Measurements from ENCODE around the gene RBM8A.

Gene RBM8A

GRCh38 chr1:145961425-145962156, 34.3 kb upstream of the RBM8A start:
- peaks cover 2% of the 10 kb centered on the region for H3K27me3 ChIP-seq (ENCODE audit: control insufficient read depth, insufficient read depth, low read length)
- H3K4me3 ChIP-seq (ENCODE audit: low read length) = peak overlapping the region; percentile 82
- no peaks in the 10 kb centered on the region for H3K36me3 ChIP-seq (ENCODE audit: control insufficient read depth, insufficient read depth, low read length)
- peak overlapping the region; percentile 90 for H3K27ac ChIP-seq (ENCODE audit: low read depth, low read length)
- H3K4me1 ChIP-seq (ENCODE audit: control insufficient read depth, insufficient read depth, low read length) = peaks cover 20% of the 10 kb centered on the region
- peak overlapping the region; percentile 32 for H3K9ac ChIP-seq (ENCODE audit: low read length)

DNA sequence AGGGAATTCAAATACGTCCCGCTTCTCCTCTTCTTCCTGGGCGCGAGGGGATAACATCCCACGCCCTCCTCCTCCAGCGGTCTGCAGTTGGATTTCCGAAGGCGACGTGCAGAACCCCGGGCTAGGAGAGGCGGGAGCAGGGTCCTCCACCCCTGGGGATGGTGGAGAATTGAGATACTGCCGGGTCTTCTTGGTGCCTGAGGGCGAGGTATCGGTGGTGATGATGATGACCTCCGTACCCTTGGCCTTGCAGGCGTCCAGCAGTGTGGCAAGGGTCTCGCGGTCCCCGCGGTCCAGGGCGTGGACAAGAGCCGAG, 33.8 kb upstream of the RBM8A start:
- peaks cover 21% of the 10 kb centered on the region for H3K4me1 ChIP-seq (ENCODE audit: control insufficient read depth, insufficient read depth, low read length)
- H3K27ac ChIP-seq (ENCODE audit: low read depth, low read length) = peak overlapping the region; percentile 90
- peaks cover 2% of the 10 kb centered on the region for H3K27me3 ChIP-seq (ENCODE audit: control insufficient read depth, insufficient read depth, low read length)
- peak overlapping the region; percentile 82 for H3K4me3 ChIP-seq (ENCODE audit: low read length)
- no peaks in the 10 kb centered on the region for H3K36me3 ChIP-seq (ENCODE audit: control insufficient read depth, insufficient read depth, low read length)
- H3K9ac ChIP-seq (ENCODE audit: low read length) = peak overlapping the region; percentile 66

DNA sequence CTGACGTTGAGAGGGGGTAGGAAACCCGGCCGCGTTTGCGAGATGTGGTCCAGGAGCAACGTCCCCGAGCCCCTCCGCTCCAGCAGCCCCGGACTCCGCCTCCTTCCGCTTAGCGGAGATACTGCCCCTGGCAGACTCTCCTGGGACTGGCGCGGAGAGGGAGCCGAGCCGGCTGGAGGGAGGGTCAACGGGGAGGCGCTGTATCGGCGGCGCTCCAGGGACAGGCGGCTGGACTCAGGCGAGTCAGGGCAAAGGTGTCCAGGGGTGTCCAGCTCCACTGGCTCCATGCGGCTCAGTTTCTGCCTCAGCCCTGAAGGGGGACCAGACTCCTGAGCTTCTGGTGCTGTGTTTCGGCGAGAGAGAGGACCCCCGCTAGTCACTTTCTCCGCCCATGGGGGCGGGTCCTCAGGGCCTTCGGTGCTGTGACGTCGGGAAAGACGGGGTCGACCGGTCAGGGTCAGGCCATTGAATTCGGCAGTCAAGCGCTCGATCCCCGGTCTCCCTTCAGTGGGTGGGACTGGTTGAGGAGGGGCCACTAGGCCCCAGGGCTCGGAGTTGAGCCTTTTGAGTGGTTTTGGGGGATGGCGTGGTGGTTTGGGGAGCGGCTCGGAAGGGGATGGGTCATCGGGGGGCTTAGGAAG, 33.3 kb upstream of the RBM8A start:
- Histone ChIP-seq H3K27me3 (ENCODE audit: control insufficient read depth, insufficient read depth, low read length) (peaks cover 2% of the 10 kb centered on the region), H3K9ac (ENCODE audit: low read length) (peak overlapping the region; percentile 66), H3K4me3 (ENCODE audit: low read length) (peak overlapping the region; percentile 82), H3K4me1 (ENCODE audit: control insufficient read depth, insufficient read depth, low read length) (peaks cover 26% of the 10 kb centered on the region), H3K27ac (ENCODE audit: low read depth, low read length) (peak overlapping the region; percentile 90), H3K36me3 (ENCODE audit: control insufficient read depth, insufficient read depth, low read length) (no peaks in the 10 kb centered on the region)

DNA sequence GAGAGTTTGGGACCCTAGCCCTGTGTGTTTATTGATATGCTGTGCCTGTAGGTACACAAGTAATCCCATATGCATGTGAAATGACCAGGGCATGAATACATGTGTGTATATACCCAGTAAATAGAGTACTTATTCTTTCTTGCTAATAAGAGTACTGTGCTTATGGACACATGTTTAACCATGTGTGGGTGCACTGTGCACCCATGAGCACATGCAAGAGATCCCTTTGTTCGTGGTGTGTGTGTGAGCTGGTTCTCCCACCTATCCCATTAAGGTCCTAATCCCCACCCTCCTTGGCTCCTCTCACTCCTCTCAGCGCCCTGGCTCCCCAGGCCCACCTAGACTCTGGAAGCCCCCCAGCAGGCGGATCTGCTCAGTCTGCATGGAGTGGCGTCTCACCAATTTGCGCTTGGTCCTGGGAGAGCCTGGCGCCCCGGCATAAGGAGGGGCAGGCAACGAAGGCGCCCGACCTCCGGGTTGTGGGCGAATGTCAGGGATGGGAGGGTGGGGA, 32.7 kb upstream of the RBM8A start:
- Histone ChIP-seq H3K9ac (ENCODE audit: low read length) (no peak overlapping the region), H3K4me1 (ENCODE audit: control insufficient read depth, insufficient read depth, low read length) (peaks cover 31% of the 10 kb centered on the region), H3K36me3 (ENCODE audit: control insufficient read depth, insufficient read depth, low read length) (no peaks in the 10 kb centered on the region), H3K27ac (ENCODE audit: low read depth, low read length) (peak overlapping the region; percentile 90), H3K4me3 (ENCODE audit: low read length) (peak overlapping the region; percentile 82), H3K27me3 (ENCODE audit: control insufficient read depth, insufficient read depth, low read length) (peaks cover 2% of the 10 kb centered on the region)

DNA sequence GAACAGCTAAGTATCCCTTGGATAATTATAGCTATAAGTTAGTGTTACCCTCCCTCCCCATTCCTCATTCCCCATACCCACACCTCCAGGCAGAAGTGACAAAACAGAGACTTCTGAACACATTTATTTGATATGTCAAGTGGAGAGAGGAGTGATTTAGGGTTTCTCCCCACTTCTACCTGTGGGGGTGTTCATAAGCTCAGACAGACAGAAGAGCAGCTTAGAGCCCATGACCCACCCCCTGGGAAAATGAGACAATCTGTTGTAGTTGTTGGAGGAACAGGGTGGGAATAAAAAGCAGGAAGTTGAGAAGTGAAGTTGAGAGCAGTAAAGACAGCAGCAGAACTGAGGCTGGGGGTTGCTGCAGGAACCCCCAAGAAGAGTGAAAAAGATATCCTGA, 32.0 kb upstream of the RBM8A start:
- no peaks in the 10 kb centered on the region for H3K36me3 ChIP-seq (ENCODE audit: control insufficient read depth, insufficient read depth, low read length)
- H3K9ac ChIP-seq (ENCODE audit: low read length) = no peak overlapping the region
- peaks cover 2% of the 10 kb centered on the region for H3K27me3 ChIP-seq (ENCODE audit: control insufficient read depth, insufficient read depth, low read length)
- H3K4me3 ChIP-seq (ENCODE audit: low read length) = no peak overlapping the region
- H3K4me1 ChIP-seq (ENCODE audit: control insufficient read depth, insufficient read depth, low read length) = peaks cover 38% of the 10 kb centered on the region
- no peak overlapping the region for H3K27ac ChIP-seq (ENCODE audit: low read depth, low read length)

DNA sequence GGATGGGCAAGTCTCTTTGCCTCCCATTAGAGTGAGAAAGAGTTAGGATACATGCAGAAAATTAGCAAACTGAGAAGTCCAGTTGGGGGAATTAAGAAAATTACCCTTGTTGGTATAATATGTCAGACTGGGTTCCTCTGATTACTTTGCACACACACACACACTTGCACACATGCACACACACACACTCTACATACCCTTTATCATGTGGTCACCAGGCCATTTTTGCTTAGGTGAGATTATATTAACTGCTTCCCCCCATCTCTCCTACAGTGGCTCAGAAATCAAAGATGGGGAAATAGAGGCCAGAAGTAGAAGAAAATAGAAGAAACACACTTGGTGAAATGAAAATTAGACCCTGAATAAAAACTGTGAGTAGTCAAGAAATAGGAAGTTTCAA, 31.4 kb upstream of the RBM8A start:
- no peaks in the 10 kb centered on the region for H3K36me3 ChIP-seq (ENCODE audit: control insufficient read depth, insufficient read depth, low read length)
- H3K4me3 ChIP-seq (ENCODE audit: low read length) = no peak overlapping the region
- H3K27me3 ChIP-seq (ENCODE audit: control insufficient read depth, insufficient read depth, low read length) = peaks cover 2% of the 10 kb centered on the region
- no peak overlapping the region for H3K27ac ChIP-seq (ENCODE audit: low read depth, low read length)
- H3K9ac ChIP-seq (ENCODE audit: low read length) = no peak overlapping the region
- H3K4me1 ChIP-seq (ENCODE audit: control insufficient read depth, insufficient read depth, low read length) = peaks cover 37% of the 10 kb centered on the region

GRCh38 chr1:145957443-145958319, 30.4 kb upstream of the RBM8A start, which contains the start of gene LIX1L:
TSS of gene LIX1L (minus strand) at chr1:145958017. CDS start at chr1:145957927, 90 bp downstream.
- Histone ChIP-seq H3K36me3 (ENCODE audit: control insufficient read depth, insufficient read depth, low read length) (no peaks in the 10 kb centered on the region), H3K27me3 (ENCODE audit: control insufficient read depth, insufficient read depth, low read length) (peaks cover 2% of the 10 kb centered on the region), H3K4me3 (ENCODE audit: low read length) (peak within 1 kb of the TSS; percentile 81), H3K9ac (ENCODE audit: low read length) (peak within 1 kb of the TSS; percentile 57), H3K4me1 (ENCODE audit: control insufficient read depth, insufficient read depth, low read length) (peaks cover 26% of the 10 kb centered on the region), H3K27ac (ENCODE audit: low read depth, low read length) (peak within 1 kb of the TSS; percentile 98)

DNA sequence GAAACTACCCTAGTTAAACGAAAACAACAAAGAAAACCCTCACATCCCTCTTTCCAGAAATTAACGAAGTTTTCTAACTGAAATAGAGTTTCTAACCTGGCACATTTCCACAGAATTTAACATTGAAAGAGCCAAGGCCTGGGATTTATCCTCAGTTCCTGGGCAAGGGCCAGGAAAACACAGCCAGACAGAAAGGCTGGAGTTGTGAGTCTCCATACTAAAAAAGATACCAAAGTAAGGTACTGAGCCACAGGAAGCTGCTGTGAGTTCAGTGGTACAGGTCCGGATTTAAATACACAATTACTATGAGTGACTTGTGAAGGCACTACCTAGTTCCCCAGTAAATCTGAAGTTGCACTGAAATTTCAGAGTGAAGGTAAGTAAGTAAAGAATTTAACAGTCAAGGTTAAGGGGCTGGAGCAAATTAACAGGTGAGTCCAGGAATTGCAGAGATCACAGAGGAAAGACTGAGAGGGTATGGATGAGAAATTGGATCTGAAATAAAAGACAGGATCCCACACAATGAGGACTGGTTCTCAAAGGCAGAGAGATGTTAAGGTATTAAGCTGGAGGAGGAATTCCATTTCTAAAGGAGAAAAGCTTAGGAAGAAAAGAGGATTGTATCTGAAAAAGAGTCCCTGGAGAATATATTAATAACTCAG, 29.6 kb upstream of the RBM8A start:
- Histone ChIP-seq H3K4me1 (ENCODE audit: control insufficient read depth, insufficient read depth, low read length) (peaks cover 26% of the 10 kb centered on the region), H3K9ac (ENCODE audit: low read length) (peak overlapping the region; percentile 57), H3K27ac (ENCODE audit: low read depth, low read length) (peak overlapping the region; percentile 98)

GRCh38 chr1:145956361-145956760, 29.1 kb upstream of the RBM8A start:
- Histone ChIP-seq H3K36me3 (ENCODE audit: control insufficient read depth, insufficient read depth, low read length) (no peaks in the 10 kb centered on the region), H3K4me1 (ENCODE audit: control insufficient read depth, insufficient read depth, low read length) (peaks cover 26% of the 10 kb centered on the region), H3K27me3 (ENCODE audit: control insufficient read depth, insufficient read depth, low read length) (no peaks in the 10 kb centered on the region), H3K4me3 (ENCODE audit: low read length) (peak overlapping the region; percentile 81), H3K9ac (ENCODE audit: low read length) (no peak overlapping the region), H3K27ac (ENCODE audit: low read depth, low read length) (peak overlapping the region; percentile 98)

More for the DNA sequence above, 29.6 kb upstream of the RBM8A start:
- Histone ChIP-seq H3K4me3 (ENCODE audit: low read length) (peak overlapping the region; percentile 81), H3K27me3 (ENCODE audit: control insufficient read depth, insufficient read depth, low read length) (no peaks in the 10 kb centered on the region), H3K36me3 (ENCODE audit: control insufficient read depth, insufficient read depth, low read length) (no peaks in the 10 kb centered on the region)

DNA sequence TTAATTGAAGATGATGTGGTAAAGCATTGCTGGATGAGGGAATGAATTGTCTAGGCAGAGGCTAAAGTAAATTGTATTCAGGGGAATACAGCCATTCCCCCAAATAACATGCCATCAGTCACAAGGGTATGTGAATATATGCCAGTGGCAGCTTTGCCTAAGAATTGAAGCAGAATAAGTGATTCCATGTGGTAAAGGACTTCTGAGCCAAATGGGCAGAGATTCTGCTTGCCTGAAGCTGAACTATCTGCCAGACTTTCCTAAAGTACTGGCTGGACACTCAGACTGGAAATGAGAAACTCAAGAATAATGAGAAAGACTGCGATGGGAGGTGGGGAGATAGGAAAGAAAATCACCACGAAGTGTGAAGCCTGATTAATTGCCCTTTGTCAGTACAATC, 28.2 kb upstream of the RBM8A start:
- Histone ChIP-seq H3K27me3 (ENCODE audit: control insufficient read depth, insufficient read depth, low read length) (no peaks in the 10 kb centered on the region), H3K9ac (ENCODE audit: low read length) (no peak overlapping the region), H3K4me3 (ENCODE audit: low read length) (peak overlapping the region; percentile 3), H3K36me3 (ENCODE audit: control insufficient read depth, insufficient read depth, low read length) (no peaks in the 10 kb centered on the region), H3K27ac (ENCODE audit: low read depth, low read length) (no peak overlapping the region), H3K4me1 (ENCODE audit: control insufficient read depth, insufficient read depth, low read length) (peaks cover 26% of the 10 kb centered on the region)

DNA sequence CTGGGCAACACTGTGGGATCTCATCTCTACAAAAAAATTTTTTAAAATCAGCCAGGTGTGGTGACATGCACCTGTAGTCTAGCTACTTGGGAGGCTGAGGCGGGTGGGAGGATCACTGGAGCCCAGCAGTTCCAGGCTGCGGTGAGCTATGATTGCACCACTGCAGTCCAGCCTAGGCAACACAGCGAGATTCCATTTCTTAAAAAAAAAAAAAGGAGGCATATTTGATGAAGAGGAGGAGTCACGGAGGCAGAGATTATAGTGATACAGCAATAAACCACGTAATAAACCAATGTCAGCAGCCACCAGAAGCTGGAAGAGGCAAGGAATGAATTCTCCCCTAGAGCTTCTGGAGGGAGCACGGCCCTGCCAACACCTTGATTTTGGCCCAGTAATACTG, 26.6 kb upstream of the RBM8A start:
- Histone ChIP-seq H3K27ac (ENCODE audit: low read depth, low read length) (no peak overlapping the region), H3K27me3 (ENCODE audit: control insufficient read depth, insufficient read depth, low read length) (no peaks in the 10 kb centered on the region), H3K4me3 (ENCODE audit: low read length) (no peak overlapping the region), H3K9ac (ENCODE audit: low read length) (no peak overlapping the region), H3K4me1 (ENCODE audit: control insufficient read depth, insufficient read depth, low read length) (peaks cover 26% of the 10 kb centered on the region), H3K36me3 (ENCODE audit: control insufficient read depth, insufficient read depth, low read length) (no peaks in the 10 kb centered on the region)

DNA sequence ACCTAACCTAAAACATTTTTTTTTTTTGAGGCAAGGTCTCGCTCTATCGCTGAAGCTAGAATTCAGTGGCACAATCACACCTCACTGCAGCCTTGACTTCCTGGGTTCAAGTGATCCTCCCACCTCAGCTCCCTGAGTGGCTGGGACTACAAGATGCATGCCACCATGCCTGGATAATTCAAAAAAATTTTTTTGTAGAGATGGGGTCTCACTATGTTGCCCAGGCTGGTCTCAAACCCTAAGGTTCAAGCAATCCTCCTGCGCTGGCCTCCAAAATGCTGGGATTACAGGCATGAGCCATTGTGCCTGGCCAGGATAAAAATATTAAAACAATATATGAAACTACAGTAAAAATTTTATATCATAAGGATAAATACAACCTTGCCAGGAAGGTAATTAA, 25.6 kb upstream of the RBM8A start:
- Histone ChIP-seq H3K9ac (ENCODE audit: low read length) (no peak overlapping the region), H3K4me1 (ENCODE audit: control insufficient read depth, insufficient read depth, low read length) (peaks cover 21% of the 10 kb centered on the region), H3K27me3 (ENCODE audit: control insufficient read depth, insufficient read depth, low read length) (no peaks in the 10 kb centered on the region), H3K27ac (ENCODE audit: low read depth, low read length) (no peak overlapping the region), H3K36me3 (ENCODE audit: control insufficient read depth, insufficient read depth, low read length) (no peaks in the 10 kb centered on the region), H3K4me3 (ENCODE audit: low read length) (no peak overlapping the region)
